ENCODE results near the gene KIF5A. TPM values are rescaled to one million over a fixed set of nuclear protein-coding genes. Genes with fewer than 3 reads are reported as not detected.
"Not testable (repeated sequence)": the region's sequence is repeated elsewhere in the genome, so short reads cannot be mapped to it uniquely, and the experiment has no call there.

The KIF5A gene
- total and polyA plus RNA-seq, 2 donors = 1.3 to 1.5 TPM

- Histone ChIP-seq H3K27ac (ENCODE audit: low read depth) (no peak overlapping the region), H3K4me3 (ENCODE audit: low read depth, low read length) (no peak overlapping the region), H3K4me1 (ENCODE audit: insufficient read depth) (no peaks in the 10 kb centered on the region), H3K36me3 (ENCODE audit: insufficient read depth) (no peaks in the 10 kb centered on the region)
- 48% methylated on average over 13 of the region's 13 CpGs for WGBS
- peak; percentile 45 for DNase-seq (ENCODE audit: extremely low spot score)
Measured at GRCh38 chr12:57583008-57583831, 33.4 kb downstream of the KIF5A start.

GRCh38 chr12:57584050-57584449 is 34.2 kb downstream of the KIF5A start:
- 97% methylated on average over 2 of the region's 2 CpGs for whole genome bisulfite sequencing
- Histone ChIP-seq H3K4me1 (ENCODE audit: insufficient read depth) (no peaks in the 10 kb centered on the region), H3K27ac (ENCODE audit: low read depth) (no peak overlapping the region), H3K36me3 (ENCODE audit: insufficient read depth) (no peaks in the 10 kb centered on the region), H3K4me3 (ENCODE audit: low read depth, low read length) (no peak overlapping the region)
- no peak for DNase-seq (ENCODE audit: extremely low spot score)

GRCh38 chr12:57584690-57585089 is 34.8 kb downstream of the KIF5A start:
- no peaks in the 10 kb centered on the region for H3K36me3 ChIP-seq (ENCODE audit: insufficient read depth)
- H3K4me1 ChIP-seq (ENCODE audit: insufficient read depth) = no peaks in the 10 kb centered on the region
- H3K27ac ChIP-seq (ENCODE audit: low read depth) = no peak overlapping the region
- DNase-seq (ENCODE audit: extremely low spot score) = no peak
- H3K4me3 ChIP-seq (ENCODE audit: low read depth, low read length) = no peak overlapping the region

- Histone ChIP-seq H3K4me1 (ENCODE audit: insufficient read depth) (no peaks in the 10 kb centered on the region), H3K4me3 (ENCODE audit: low read depth, low read length) (no peak overlapping the region), H3K36me3 (ENCODE audit: insufficient read depth) (no peaks in the 10 kb centered on the region), H3K27ac (ENCODE audit: low read depth) (no peak overlapping the region)
- DNase-seq (ENCODE audit: extremely low spot score) = no peak
- WGBS = 85% methylated on average over 2 of the region's 2 CpGs
Measured at GRCh38 chr12:57585156-57585555, 35.3 kb downstream of the KIF5A start.

GRCh38 chr12:57586128-57586527 is 36.3 kb downstream of the KIF5A start:
- WGBS = 89% methylated on average over 3 of the region's 3 CpGs
- no peak overlapping the region for H3K27ac ChIP-seq (ENCODE audit: low read depth)
- no peak overlapping the region for H3K4me3 ChIP-seq (ENCODE audit: low read depth, low read length)
- H3K4me1 ChIP-seq (ENCODE audit: insufficient read depth) = no peaks in the 10 kb centered on the region
- DNase-seq (ENCODE audit: extremely low spot score) = no peak
- no peaks in the 10 kb centered on the region for H3K36me3 ChIP-seq (ENCODE audit: insufficient read depth)

GRCh38 chr12:57586832-57587429 is 37.1 kb downstream of the KIF5A start:
- no peaks in the 10 kb centered on the region for H3K4me1 ChIP-seq (ENCODE audit: insufficient read depth)
- no peak for DNase-seq (ENCODE audit: extremely low spot score)
- 86% methylated on average over 3 of the region's 3 CpGs for WGBS
- no peak overlapping the region for H3K27ac ChIP-seq (ENCODE audit: low read depth)
- H3K36me3 ChIP-seq (ENCODE audit: insufficient read depth) = no peaks in the 10 kb centered on the region
- no peak overlapping the region for H3K4me3 ChIP-seq (ENCODE audit: low read depth, low read length)

GRCh38 chr12:57588951-57589610 is 39.2 kb downstream of the KIF5A start:
- not testable (repeated sequence) for H3K4me1 ChIP-seq (ENCODE audit: insufficient read depth); H3K4me3 ChIP-seq (ENCODE audit: low read depth, low read length); H3K36me3 ChIP-seq (ENCODE audit: insufficient read depth); DNase-seq (ENCODE audit: extremely low spot score); H3K27ac ChIP-seq (ENCODE audit: low read depth)
- 94% methylated on average over 15 of the region's 15 CpGs for WGBS

GRCh38 chr12:57590479-57590863 is 40.6 kb downstream of the KIF5A start:
- no peaks in the 10 kb centered on the region for H3K36me3 ChIP-seq (ENCODE audit: insufficient read depth)
- H3K4me1 ChIP-seq (ENCODE audit: insufficient read depth) = no peaks in the 10 kb centered on the region
- H3K4me3 ChIP-seq (ENCODE audit: low read depth, low read length) = peak overlapping the region; percentile 84
- DNase-seq (ENCODE audit: extremely low spot score) = no peak
- WGBS = 24% methylated on average over 2 of the region's 2 CpGs
- no peak overlapping the region for H3K27ac ChIP-seq (ENCODE audit: low read depth)

- Histone ChIP-seq H3K4me1 (ENCODE audit: insufficient read depth) (no peaks in the 10 kb centered on the region), H3K4me3 (ENCODE audit: low read depth, low read length) (peak within 1 kb of the TSS; percentile 84), H3K36me3 (ENCODE audit: insufficient read depth) (no peaks in the 10 kb centered on the region), H3K27ac (ENCODE audit: low read depth) (no peak within 1 kb of the TSS)
- 1% methylated on average over 69 of the region's 69 CpGs for WGBS
- DNase-seq (ENCODE audit: extremely low spot score) = peak; percentile 13
Measured at GRCh38 chr12:57590864-57591781, 41.3 kb downstream of the KIF5A start, which contains the start of gene PIP4K2C. PIP4K2C (plus strand) TSS chr12:57591192; CDS start chr12:57591290, 98 bp downstream.

- H3K4me3 ChIP-seq (ENCODE audit: low read depth, low read length) = peak overlapping the region; percentile 84
- no peak for DNase-seq (ENCODE audit: extremely low spot score)
- H3K4me1 ChIP-seq (ENCODE audit: insufficient read depth) = no peaks in the 10 kb centered on the region
- WGBS = 42% methylated on average over 10 of the region's 10 CpGs
- no peaks in the 10 kb centered on the region for H3K36me3 ChIP-seq (ENCODE audit: insufficient read depth)
- H3K27ac ChIP-seq (ENCODE audit: low read depth) = no peak overlapping the region
Measured at GRCh38 chr12:57591782-57592325, 42.0 kb downstream of the KIF5A start.

- Histone ChIP-seq H3K4me3 (ENCODE audit: low read depth, low read length) (no peak overlapping the region), H3K36me3 (ENCODE audit: insufficient read depth) (no peaks in the 10 kb centered on the region), H3K27ac (ENCODE audit: low read depth) (no peak overlapping the region), H3K4me1 (ENCODE audit: insufficient read depth) (no peaks in the 10 kb centered on the region)
- 81% methylated on average over 2 of the region's 2 CpGs for WGBS
- DNase-seq (ENCODE audit: extremely low spot score) = no peak
Measured at GRCh38 chr12:57592551-57593165, 42.8 kb downstream of the KIF5A start.

- no peak for DNase-seq (ENCODE audit: extremely low spot score)
- Histone ChIP-seq H3K4me3 (ENCODE audit: low read depth, low read length) (no peak overlapping the region), H3K36me3 (ENCODE audit: insufficient read depth) (no peaks in the 10 kb centered on the region), H3K27ac (ENCODE audit: low read depth) (no peak overlapping the region), H3K4me1 (ENCODE audit: insufficient read depth) (no peaks in the 10 kb centered on the region)
- WGBS = 86% methylated on average over 4 of the region's 4 CpGs
Measured at GRCh38 chr12:57593187-57593586, 43.3 kb downstream of the KIF5A start.

Data from urinary bladder (tissue), 4 donors.